ENCODE measurements around the gene MINDY4.
A peak's percentile ranks its signal among the peaks of the same experiment; 100 is the strongest.

The MINDY4 gene

DNA sequence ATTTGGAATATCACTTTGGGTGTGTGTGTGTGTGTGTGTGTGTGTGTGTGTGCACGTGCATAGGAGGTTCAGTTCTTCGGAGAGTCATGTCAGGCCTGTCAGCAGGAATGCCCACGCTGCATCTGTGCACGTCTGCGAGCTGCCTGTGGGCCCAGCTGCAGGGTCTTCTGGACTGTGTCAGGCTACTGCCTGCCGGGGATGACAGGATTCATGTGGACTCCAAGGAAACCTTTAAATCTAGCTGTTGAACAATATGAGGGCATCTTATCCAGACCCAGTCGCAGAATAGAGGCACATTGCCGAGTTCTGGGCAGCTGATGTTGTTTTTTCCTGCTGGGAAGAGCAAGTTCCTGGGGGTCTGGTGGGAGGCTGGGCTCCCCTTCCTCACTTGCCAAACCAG, 159.4 kb downstream of the MINDY4 start:
- Mint-ChIP-seq H3K4me3 (peak overlapping the region in 1 of 3 experiments; percentile 29), H3K27ac (peak overlapping the region; percentile 48 to 82 (median 75)), H3K4me1 (peaks cover 36% of the 10 kb centered on the region), H3K36me3 (ENCODE audit: low read depth) (no peaks in the 10 kb centered on the region), H3K9me3 (peaks cover 3% of the 10 kb centered on the region), H3K27me3 (ENCODE audit: low read depth) (peaks cover 9% of the 10 kb centered on the region)
- TF ChIP-seq, protein P1, sequence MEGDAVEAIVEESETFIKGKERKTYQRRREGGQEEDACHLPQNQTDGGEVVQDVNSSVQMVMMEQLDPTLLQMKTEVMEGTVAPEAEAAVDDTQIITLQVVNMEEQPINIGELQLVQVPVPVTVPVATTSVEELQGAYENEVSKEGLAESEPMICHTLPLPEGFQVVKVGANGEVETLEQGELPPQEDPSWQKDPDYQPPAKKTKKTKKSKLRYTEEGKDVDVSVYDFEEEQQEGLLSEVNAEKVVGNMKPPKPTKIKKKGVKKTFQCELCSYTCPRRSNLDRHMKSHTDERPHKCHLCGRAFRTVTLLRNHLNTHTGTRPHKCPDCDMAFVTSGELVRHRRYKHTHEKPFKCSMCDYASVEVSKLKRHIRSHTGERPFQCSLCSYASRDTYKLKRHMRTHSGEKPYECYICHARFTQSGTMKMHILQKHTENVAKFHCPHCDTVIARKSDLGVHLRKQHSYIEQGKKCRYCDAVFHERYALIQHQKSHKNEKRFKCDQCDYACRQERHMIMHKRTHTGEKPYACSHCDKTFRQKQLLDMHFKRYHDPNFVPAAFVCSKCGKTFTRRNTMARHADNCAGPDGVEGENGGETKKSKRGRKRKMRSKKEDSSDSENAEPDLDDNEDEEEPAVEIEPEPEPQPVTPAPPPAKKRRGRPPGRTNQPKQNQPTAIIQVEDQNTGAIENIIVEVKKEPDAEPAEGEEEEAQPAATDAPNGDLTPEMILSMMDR (IDR thresholded peaks at IDR 0.05; ENCODE audit: unreplicated experiment in 3 of 3) = no peak

DNA sequence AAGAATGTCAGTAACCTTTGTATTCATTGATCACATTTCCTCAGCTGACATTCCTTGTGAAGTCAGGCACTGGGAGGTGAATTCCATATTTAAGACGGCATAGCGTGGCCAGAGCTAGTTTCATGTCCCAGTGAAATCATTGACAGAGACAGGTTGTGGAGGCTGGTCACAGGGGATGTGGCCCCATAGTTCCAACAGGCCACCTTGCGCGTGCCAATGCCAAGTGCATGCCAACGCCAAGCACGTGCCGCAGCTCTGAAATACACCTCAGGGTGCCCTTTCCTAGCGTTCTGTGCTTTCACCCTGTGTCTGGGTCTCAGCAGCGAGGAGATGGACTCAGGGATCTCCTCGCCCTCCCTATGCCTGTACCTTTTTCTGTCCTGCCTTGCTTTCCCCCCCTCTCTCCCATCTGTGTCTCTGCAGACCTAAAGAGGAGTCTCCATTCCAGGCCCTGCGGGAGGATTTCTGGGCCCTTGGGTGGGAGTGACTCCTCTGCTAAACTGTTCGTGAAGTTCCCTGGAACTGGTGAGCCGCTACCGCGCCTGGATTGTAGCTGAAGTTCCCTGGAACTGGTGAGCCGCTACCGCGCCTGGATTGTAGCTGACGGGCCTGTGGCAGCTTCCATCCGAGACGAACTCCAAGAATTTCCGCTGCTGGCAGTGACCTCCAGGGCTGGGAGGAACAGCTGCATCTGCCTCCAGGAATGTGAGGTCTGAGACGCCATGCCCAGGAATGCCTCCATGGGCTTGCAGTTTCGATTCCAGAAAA, 160.1 kb downstream of the MINDY4 start:
- Mint-ChIP-seq H3K27me3 (ENCODE audit: low read depth) (peaks cover 9% of the 10 kb centered on the region), H3K36me3 (ENCODE audit: low read depth) (no peaks in the 10 kb centered on the region), H3K27ac (peak overlapping the region; percentile 82 to 85 (median 84)), H3K9me3 (peaks cover 3% of the 10 kb centered on the region), H3K4me1 (peaks cover 36% of the 10 kb centered on the region), H3K4me3 (no peak overlapping the region)
- TF ChIP-seq, protein P1 (IDR thresholded peaks at IDR 0.05; ENCODE audit: unreplicated experiment in 3 of 3) = no peak

DNA sequence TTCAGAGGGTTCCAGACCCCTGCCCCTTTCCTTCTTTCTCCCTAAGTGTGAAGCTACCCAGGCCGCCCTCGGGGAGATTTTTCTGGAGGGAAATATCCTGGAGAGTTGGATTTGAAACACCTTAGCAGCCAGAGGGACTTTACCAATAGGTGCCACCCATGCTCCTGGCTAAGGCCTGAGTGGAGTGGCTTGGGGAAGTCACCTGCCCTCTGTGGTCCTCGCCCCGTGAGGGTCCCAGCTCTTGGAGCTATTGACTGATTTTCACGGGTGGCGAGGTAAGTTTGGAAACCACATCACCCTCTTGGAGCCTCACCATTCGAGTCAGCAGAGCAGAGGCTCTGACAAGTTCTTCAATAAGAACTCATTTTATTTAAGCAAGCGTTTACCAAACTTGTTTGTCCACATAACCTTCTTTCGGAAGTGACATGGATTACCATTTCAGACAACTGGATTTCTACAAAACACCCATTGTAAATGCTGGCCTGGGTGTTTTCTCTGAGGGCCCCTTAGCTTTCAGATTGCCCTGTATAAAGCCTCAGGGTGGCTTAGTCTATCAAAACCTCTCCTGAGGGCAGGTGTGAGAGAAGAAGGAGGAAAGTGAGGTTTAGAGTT, 160.8 kb downstream of the MINDY4 start:
- Mint-ChIP-seq H3K4me3 (no peak overlapping the region), H3K36me3 (ENCODE audit: low read depth) (no peaks in the 10 kb centered on the region), H3K27ac (peak overlapping the region; percentile 82 to 85 (median 84)), H3K27me3 (ENCODE audit: low read depth) (peaks cover 9% of the 10 kb centered on the region), H3K4me1 (peaks cover 36% of the 10 kb centered on the region), H3K9me3 (peaks cover 3% of the 10 kb centered on the region)
- TF ChIP-seq, protein P1 (IDR thresholded peaks at IDR 0.05; ENCODE audit: unreplicated experiment in 3 of 3) = no peak

DNA sequence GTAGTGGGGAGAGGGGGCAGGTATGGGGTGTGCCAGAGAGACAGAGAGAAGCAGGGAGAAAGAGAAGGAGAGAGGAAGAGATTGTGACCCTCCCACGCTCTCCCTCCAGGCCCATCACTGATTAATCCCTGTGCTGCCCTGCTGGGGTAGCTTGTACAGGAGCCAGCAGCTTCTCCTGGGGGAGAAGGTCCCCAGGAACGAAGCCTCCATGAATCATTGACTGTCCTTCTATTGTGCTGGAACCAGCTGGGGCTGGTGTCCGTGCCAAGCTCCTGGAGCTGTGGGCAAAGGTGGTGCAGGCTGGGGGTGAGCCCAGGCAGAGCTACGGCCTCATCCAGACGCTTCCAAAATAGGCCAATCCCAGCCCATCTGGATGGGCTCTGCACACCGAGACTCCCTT, 161.3 kb downstream of the MINDY4 start:
- peaks cover 36% of the 10 kb centered on the region for H3K4me1 Mint-ChIP-seq
- H3K36me3 Mint-ChIP-seq (ENCODE audit: low read depth) = no peaks in the 10 kb centered on the region
- H3K9me3 Mint-ChIP-seq = peaks cover 3% of the 10 kb centered on the region
- TF ChIP-seq, protein P1 (IDR thresholded peaks at IDR 0.05; ENCODE audit: unreplicated experiment in 3 of 3) = no peak
- H3K27ac Mint-ChIP-seq = peak overlapping the region; percentile 82 to 84 (median 84)
- peaks cover 12% of the 10 kb centered on the region for H3K27me3 Mint-ChIP-seq (ENCODE audit: low read depth)
- H3K4me3 Mint-ChIP-seq = no peak overlapping the region

DNA sequence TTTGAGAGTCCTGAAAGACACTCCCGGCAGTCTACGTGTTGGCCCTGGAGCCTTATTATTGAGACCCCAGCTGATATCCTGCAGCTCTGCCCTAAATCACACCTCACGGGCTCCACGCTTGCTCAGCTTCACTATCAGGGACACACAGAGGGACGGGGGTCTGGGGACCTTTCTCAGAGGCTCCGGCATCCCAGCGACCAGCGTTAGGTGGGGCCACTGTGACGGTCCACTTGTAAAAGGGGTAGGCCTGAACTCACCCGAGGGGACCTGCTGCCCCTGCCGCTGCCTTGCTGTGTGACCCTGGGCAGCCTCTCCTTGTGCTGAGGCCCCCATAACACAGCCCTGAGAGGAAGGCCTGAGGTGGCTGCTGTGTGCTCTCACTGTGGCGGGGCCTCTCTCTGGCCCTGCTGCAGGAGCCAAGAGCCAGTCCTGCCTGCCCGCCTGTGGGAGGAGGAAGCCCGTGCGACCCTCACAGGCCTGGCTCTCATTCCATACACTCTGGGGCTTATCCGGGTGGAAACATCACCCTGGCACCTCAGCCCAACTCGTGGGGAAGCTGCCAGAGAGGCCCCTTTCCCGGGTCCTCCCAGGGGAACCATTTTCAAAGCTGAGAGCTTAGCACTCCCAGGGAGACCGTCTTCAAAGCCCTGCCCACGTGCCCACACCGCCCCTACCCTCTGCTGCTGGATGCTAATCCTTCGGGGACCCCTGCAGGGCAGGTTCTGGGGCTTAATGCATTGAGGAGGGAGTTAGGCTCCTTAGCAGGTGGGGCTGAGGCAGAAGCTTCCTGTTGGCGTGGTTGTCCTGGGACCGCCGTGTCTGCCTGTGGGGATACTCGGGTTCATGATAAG, 162.1 kb downstream of the MINDY4 start:
- Mint-ChIP-seq H3K27me3 (ENCODE audit: low read depth) (peaks cover 14% of the 10 kb centered on the region), H3K9me3 (no peaks in the 10 kb centered on the region), H3K4me3 (no peak overlapping the region), H3K27ac (peak overlapping the region in 2 of 3 experiments; percentile 60 to 82), H3K4me1 (peaks cover 36% of the 10 kb centered on the region), H3K36me3 (ENCODE audit: low read depth) (no peaks in the 10 kb centered on the region)
- TF ChIP-seq, protein P1 (IDR thresholded peaks at IDR 0.05; ENCODE audit: unreplicated experiment in 3 of 3) = no peak

Measured in nephron (organoid).